ENCODE measurements around the gene CCDC142.
A peak's percentile ranks its signal among the peaks of the same experiment; 100 is the strongest.

CCDC142 gene

DNA sequence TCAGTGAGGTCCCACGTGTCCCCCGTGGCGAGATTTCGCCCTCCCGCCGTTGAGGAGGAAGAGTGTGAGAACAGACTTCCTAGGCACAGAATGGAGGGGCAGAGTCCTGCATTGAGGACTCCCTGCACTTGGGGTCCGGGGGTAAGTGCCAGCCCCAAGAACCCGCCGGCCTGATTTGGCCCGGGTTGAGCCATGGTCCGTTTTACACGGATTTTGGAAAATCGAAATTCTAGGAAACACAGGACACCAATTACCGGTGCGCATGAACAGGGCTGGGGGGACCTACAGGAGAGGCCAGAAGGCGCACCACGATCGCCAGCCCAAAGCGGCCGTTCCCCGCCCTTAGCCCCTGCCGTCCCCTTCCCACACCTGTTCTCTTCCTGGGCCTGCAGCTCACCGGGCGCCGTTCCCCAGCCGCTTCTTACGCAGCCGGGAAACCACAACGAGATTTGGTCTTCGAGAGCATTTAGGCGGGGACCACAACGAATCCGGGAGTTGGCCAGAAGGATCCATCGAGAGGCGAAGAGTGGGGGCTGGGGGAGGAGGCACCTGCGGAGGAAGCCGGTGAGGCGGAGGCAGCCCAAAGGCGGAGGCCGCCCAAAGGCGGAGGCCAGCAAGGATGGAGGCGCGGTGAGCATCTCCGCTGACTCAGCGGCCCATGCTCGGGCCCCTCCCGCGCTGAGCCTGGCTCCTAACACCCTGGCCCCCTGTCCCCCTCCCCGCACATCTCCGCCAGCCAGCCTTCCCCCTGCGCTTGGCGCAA lies 31.0 kb upstream of the CCDC142 start:
- DNase-seq, result peak; percentile 25

DNA sequence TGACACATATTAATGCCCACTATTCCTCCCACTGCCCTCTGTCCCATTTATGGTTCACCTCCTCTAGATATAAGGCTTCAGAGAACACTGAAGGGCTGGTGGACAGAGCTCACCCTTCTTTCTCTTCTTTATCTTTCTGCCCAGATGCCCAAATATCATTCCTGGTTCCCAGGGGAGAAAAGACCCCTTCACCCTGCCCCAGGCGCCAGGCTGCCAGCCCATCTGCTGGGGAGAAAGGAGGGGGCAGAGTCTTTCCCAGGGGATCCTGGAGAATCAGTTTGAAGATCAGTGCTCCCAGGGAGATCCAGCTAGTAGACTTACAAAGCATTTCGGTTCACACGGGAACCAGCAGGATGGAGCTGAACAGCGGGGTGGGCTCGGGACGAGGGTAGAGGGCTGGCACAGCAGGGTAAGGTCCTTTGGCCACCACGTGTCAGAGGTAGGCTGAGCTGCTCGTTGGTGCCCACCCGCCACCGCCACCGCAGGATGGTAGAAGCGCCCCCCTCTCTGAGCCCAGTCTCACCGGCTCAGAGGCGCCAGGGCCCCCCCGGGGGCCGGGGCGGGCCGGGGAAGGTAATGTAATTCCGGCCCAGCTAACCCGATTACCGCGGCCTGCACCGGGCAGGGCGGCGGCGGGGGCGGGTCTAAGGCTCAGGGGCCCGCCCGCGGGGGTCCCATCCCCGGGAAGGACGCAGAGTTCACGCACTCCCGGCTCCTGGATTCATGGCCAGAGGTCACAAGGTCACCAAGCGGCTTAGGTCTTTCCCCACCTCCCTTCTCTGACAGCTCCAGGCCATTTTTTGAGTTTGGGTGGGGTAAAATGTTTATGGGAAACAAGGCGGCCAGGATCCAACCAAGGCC lies 30.2 kb upstream of the CCDC142 start:
- no peak for DNase-seq

- DNase-seq, result no peak
Observed at GRCh38 chr2:74511104-74511989, 28.5 kb upstream of the CCDC142 start.

DNA sequence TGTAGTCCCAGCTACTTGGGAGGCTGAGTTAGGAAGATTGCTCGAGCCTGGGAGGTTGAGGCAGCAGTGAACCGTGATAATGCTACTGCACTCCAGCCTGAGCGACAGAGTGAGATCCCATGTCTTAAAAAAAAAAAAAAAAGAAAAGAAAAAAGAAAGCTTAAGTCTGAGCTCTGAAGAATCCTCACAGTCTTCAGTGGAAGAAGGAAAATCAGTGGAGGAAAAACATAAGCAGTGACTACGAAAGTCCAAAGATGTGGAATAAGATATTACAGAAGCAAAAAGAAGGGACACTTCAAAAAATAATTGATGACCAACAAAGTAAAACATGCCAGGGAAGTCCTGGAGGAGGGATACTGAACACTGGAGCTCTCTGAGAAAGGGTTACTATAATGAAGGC lies 27.5 kb upstream of the CCDC142 start:
- no peak for DNase-seq

GRCh38 chr2:74507926-74508520 lies 25.2 kb upstream of the CCDC142 start:
- DNase-seq, result no peak

- peak; percentile 98 for DNase-seq
Observed at GRCh38 chr2:74507145-74507925, 24.5 kb upstream of the CCDC142 start, which contains the start of gene PCGF1. Gene PCGF1, minus strand, starts transcription at chr2:74507695. Its CDS starts 27 bp downstream, at chr2:74507668.

- DNase-seq, result no peak
Observed at GRCh38 chr2:74505448-74506246, 22.8 kb upstream of the CCDC142 start.

GRCh38 chr2:74504591-74504990 lies 21.8 kb upstream of the CCDC142 start:
- no peak for DNase-seq

- no peak for DNase-seq
Observed at GRCh38 chr2:74503506-74504475, 21.0 kb upstream of the CCDC142 start.

DNA sequence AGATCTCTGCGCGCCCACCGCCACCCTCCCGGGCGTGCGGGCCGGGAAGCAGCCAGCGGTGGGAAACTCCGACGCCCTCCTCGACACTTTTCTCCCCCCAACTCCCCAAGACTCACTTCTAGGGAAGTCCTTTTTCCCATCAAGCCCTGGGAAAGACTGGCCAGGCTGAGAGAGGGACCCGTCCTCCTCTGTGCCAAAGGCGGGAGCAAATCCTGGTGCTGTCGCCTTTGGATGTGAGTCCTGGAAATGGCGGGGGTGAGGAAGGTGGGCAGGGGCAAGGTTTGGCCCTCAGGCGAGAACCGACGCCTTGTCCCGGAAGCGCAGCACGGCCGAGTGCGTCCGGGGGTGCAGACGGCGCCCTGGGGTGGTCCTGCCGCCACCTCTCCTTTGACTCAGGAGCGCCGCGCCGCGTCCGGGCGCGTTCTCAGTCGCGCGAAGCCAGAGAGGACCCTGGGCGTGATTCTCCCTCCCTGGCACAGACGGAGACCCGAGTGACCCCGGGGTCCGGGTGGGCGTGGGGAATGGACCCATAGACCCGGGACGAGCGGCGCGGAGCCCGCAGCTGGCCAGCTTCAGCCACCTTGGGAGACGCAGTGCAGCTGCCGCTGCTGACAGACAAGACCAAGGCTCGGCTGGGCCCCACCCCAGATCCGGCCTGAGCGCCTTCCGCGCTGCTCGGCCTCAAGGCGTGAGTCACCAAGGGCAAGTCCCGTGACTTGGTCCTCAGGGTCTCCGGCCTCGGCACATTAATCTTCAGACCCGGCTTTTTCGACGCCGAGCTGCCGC lies 20.1 kb upstream of the CCDC142 start:
- DNase-seq, result no peak

DNA sequence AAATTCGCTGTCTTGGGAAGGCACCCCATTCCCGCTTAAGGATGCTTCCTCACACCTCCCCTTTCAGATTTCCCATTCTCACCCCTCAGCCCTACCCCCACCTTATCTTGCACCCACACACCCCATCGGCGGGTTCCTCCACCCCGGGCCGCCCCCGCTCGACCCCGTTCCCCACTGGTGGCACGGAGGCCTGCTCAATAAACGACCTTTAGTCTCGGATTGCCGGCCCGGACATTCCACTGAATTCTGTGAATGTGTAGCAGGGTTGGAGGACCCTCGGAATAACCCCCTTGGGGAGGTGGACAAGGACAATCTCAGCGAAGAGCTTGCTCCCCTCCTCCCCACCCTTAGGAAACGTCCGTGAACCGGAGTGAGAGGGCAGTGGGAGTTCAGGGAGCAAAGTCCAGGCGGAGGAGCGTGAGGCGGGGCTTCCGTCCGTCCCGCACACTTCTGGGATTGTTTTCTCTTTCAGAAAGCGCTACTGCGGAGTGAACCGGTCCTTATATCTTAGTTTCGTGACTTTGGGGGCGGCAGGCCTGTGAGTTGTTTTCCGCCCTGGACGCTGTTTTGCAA lies 19.4 kb upstream of the CCDC142 start:
- no peak for DNase-seq

DNA sequence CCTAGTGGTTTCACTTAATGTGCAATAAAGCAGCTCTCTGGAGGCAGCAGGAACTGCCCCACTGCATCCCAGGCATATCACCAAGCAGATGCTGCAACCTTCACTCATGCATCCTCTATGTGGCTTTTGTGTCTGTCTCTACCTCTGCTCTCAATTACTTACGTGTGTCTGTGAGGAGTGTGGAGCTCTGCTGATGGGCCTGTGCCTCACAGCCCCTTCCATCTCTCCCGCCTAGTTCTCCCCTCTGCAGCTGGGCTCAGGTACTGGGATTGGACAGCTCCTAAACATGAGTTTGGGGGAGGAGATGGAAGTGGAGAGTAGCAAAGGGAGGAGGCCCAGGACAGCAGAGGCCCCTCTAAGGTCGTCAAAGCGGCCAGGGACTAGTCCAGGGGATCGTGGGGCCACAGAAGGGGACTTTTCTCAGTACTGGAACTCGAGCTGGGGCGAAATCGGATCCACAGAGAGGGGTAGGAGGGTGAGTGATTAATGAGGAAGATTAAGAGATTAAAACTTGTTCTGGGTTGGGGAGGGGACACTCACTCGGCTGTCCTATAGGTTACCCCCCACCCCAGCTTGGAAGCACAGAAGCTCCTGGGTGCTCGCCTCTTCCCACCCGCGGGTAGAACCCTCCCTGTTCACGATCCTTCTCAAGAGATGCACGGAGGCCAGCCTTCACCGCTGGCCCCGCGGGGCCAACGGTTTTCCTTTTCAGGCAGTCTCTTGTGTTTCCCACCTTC lies 18.7 kb upstream of the CCDC142 start:
- DNase-seq, result no peak

DNA sequence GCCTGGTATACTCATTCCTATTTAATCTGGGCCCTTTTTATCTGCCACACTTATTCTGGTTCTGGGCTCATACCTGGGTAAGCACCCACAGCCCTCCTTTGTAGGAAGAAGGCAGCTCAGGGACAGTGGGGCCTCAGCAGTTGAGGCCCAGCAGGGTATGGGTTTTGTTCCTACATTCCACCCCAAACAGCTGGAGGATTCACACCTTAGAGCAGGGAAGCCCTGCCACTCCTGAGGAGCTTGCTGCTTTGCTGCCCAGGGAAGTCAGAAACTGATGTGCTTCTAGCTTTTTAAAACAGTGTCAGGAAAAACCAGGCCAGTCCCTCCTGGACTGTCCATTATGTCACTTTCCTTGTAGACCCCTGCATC lies 17.8 kb upstream of the CCDC142 start:
- no peak for DNase-seq

GRCh38 chr2:74499940-74500577 lies 17.3 kb upstream of the CCDC142 start:
- no peak for DNase-seq

- DNase-seq, result peak; percentile 16
Observed at GRCh38 chr2:74499267-74499939, 16.6 kb upstream of the CCDC142 start, which contains the start of gene LBX2. Gene LBX2, minus strand, starts transcription at chr2:74499603. Its CDS starts 66 bp downstream, at chr2:74499537.

GRCh38 chr2:74498500-74499266 lies 15.9 kb upstream of the CCDC142 start:
- DNase-seq, result no peak
